EL (cell line): ENCODE measurements around the gene MMP28.

Experiments used
- DNase-seq: peaks from one replicate; pipeline ENCODE4 v3.0.0-alpha.2; 2016

MMP28 gene

GRCh38 chr17:35742496-35742895 is 52.9 kb downstream of the MMP28 start:
- DNase-seq = no peak

DNA sequence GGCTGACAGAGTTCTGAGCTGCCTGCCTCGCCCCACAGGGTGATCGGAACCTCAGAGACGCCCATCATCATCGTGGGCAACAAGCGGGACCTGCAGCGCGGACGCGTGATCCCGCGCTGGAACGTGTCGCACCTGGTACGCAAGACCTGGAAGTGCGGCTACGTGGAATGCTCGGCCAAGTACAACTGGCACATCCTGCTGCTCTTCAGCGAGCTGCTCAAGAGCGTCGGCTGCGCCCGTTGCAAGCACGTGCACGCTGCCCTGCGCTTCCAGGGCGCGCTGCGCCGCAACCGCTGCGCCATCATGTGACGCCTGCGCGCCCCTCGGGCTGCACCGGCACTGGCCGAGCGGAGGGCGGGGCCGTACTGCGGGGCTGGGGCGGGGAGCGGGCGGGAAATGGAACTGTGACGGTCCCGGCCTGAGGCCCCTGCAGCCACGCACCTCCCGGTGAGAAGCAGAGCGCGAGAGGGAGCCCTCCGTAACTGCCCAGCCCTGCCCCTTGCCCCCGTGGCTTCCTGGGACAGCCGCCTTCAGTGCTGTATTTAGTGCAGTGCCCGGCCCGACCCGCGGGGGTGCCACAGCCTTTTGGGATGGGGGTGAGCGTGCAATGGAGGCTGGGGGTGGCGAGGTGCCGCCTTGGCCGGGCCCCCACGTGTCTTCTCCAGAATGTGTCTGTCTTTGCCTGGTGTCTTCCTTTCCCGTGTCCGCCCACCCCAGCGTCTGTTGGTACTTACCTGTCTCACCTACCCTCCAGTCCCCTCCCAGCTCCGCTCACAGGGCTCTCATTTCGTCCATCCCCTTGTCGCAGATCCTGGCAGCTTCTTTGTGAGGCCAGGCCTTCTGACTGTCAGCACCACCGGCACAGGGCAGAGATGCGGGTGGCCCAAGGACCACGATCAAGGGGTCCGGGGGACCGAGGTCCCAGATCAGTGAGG is 54.2 kb downstream of the MMP28 start:
- no peak for DNase-seq

DNA sequence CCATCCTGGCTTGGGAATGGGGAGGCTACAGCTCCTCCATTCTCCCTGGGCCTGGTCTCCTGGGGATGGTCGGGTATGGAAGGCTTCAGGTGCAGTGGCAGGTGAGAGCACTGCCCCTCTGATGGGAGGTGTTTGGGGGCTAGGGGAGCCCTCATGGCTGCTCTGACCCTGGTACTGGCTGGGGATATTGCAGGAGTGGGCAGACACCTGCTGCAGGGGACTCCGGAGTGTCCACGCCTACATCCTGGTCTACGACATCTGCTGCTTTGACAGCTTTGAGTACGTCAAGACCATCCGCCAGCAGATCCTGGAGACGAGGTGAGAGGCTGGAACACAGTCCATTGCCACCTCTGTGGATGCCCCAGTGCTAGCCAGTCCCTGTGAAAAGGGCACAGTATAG is 55.2 kb downstream of the MMP28 start:
- no peak for DNase-seq

GRCh38 chr17:35738519-35739133 is 56.8 kb downstream of the MMP28 start:
- DNase-seq = no peak

DNA sequence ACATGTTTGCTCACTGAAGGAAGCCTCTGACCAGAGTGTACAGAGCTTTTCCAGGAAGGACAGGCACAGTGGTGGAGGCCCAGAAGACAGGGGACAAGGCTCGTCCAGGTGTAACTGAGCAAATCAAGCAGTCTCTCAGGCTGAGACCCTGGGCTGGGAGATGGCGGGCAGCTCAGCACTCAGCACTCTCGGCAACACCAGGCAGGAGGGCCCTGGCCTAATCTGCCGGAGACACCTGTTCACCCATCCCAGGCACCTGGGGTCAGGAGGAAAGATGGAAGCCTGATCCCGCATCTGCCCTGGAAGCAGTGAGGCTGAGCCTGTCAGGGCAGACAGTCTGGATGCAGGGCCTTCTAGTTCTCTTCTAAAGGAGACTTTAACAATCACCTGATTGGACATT is 59.2 kb downstream of the MMP28 start:
- no peak for DNase-seq

- no peak for DNase-seq
Measured at GRCh38 chr17:35735036-35735805, 60.2 kb downstream of the MMP28 start.

GRCh38 chr17:35734396-35734795 is 61.0 kb downstream of the MMP28 start:
- DNase-seq = no peak

- no peak for DNase-seq
Measured at GRCh38 chr17:35733366-35733765, 62.1 kb downstream of the MMP28 start.

- DNase-seq = no peak
Measured at GRCh38 chr17:35732806-35733136, 62.7 kb downstream of the MMP28 start.

DNA sequence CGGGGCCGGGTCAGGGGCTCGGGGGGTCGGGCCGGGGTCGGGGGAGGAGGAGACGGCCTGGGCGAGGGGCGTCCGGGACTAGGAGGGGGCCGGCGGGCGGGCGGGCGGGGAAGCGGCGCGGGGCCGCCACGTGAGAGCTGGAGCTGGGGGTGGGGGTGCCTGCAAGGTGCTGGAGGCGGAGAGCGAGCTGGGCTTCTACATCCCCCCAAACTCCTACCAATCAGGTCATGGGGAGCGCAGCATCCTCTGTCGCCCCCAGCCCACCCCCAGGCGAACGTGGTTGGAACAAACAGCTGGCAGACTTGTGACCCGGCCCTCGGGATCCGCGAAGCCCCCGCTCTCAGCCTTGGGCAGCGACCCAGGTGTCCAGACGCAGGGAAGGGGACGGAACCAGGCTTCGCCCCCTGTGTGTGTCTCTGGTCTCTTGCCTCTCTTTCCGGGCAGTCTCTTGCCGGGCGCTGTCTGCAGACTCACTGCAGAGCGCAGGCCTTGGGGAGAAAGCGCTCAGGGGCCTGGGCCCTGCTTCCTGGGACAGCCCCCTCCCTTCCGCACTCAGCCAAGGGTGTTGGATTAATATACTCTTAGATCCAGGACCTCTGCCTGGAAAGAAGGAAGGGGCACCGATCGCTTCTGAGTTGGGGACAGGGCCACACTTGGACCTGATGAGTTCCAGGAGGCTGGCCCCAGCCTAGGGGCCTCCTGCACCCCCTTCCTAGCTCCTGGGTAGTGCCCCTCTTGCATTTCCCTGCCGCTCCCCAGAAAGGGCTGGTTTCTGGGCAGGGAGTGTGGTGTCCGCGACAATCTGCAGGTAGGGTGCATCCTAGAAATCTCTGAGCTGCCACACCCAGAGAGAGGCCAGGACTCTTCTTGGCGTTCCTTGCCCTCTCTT is 63.3 kb downstream of the MMP28 start:
- DNase-seq = no peak

- peak; percentile 64 for DNase-seq
Measured at GRCh38 chr17:35731239-35731916, 64.1 kb downstream of the MMP28 start, which contains the start of gene RASL10B. Gene RASL10B, plus strand, starts transcription at chr17:35731639. Its CDS starts 3,546 bp downstream, at chr17:35735185.

DNA sequence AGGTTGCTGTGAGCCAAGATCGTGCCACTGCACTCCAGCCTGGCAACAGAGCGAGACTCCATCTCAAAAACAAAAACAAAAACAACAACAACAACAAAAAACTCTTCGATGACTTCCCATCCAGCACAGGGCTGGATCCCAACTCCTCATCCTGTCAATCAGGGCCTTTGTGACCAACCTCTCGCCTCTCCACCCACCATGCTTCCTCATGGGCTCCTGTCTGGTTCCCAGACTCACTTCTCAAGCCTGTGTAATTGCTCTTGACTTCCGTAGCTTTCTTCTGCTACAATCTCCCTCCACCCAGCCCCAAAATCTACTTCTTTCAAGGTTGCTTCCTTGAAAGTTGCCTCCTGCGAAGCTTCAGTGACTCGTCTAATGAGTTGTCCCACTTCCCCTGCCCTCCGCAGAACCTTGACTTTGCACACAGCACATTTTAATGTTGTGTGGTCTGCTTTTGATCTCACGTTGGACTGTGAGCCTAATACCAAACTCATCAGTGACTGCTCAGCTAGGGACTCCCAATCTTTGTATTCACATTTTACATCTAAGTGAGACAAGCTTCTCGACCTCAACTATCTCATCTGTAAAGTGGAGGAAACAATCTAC is 64.9 kb downstream of the MMP28 start:
- no peak for DNase-seq

DNA sequence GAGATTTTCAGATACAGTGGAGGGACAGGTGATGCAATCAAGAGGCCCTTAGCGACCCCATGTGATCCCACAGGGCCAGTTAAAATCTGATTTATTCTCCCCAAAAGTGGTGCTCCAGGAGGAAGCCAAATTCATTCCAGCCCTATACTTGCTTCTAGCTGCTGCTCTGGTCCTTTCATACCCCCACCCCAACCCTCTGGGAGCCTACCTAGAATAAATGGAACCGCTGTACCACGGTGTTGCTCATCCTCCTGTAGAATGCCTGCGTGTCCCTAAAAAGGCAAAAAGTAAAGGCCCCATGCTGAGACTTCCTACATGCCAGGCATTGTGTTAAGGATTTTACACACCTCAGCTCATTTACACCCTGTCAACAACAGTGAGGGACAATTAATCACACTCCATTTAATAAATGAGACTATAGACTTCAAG is 66.0 kb downstream of the MMP28 start:
- DNase-seq = no peak

- DNase-seq = no peak
Measured at GRCh38 chr17:35728551-35728950, 66.9 kb downstream of the MMP28 start.

DNA sequence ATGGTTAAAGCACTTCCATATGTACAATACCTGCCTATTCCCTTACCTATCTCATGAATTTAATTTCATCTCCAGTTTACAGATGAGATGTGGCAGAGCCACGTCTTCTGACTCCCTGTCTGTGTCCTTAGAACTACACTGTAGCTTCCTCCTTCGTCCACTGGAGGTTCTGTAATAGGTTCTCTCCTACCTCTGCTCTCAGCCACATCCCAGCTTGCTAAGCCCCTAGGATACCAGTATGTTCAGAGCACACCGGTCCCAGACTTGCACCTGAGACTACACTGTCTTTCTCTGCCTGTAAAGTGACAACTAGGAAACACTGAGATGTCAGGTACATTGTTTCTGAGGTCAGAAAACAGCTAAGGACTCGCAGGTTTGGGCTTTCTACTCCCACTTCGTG is 67.8 kb downstream of the MMP28 start:
- no peak for DNase-seq

- no peak for DNase-seq
Measured at GRCh38 chr17:35726953-35727460, 68.4 kb downstream of the MMP28 start.

DNA sequence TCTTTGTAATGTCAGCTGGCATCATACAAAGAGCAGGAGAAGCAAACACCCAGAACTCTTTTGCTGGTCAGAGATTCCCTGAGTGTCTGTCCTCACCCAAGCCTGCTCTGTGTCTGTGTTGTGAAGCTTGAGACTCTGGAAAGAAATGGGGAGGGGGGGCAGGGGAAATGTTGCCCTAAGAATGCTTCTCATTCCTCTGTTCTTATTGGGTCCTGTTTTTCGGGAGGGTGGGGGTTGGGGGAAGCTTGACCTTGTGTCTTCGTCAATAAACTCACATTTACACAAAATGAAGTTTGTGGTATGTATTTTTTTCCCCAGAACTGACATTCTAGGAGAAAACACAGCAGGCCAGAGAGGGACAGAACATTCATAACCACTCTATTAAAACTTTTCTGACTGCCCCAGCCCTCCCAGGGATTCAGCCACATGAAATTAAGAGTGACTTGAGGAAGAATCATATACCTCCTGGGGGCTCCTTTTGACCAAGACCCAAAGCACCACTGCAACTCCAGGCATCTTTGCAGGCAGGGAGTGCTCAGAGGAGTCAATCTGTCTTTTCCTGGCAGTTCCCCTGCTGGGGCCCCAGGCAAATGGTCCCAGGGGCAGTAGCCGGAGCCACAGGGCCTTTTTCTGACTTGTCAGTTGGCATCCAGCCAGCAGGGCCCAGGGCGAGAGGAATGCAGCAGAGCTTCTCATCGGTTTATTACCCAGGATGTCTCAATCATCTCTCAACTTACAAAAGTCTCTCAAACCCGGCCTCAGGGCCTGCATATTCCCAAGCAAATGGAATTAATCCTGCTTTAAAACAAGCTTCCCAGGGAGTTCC is 69.1 kb downstream of the MMP28 start:
- DNase-seq = peak; percentile 96

- no peak for DNase-seq
Measured at GRCh38 chr17:35725802-35726126, 69.7 kb downstream of the MMP28 start.

DNA sequence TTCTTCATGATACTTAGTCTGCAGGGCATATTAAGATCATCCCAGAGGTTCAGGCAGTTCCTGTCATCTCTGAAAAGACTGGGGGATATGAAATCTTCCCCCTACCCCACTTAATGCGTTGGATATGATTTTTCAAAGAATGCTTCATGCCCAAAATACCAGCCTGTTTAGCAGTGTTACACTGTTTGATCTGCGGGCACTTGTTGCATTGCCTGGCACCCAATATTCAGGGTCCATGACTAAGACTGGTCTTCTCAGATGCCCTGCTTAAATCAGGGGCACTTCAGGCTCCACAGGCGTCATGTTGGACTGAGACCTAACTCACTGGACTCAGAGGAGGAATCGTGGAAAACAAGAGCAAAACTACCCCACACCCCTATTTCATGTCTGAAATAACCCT is 70.4 kb downstream of the MMP28 start:
- no peak for DNase-seq

DNA sequence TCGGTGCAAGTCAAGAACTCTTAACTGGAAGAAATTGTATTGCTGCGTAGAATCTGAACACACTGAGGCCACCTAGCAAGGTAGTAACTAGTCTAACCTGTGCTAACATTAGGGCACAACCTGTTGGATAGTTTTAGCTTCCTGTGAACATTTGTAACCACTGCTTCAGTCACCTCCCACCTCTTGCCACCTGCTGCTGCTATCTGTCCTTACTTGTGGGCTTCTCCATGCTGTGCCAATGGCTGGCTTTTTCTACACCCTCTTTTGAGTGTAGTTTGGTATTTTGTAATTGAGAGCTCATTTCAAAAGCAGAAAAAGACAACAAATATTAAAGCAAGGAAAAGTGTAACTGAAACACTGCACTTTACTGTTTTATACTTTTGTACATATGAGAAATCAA is 71.7 kb downstream of the MMP28 start:
- no peak for DNase-seq

DNA sequence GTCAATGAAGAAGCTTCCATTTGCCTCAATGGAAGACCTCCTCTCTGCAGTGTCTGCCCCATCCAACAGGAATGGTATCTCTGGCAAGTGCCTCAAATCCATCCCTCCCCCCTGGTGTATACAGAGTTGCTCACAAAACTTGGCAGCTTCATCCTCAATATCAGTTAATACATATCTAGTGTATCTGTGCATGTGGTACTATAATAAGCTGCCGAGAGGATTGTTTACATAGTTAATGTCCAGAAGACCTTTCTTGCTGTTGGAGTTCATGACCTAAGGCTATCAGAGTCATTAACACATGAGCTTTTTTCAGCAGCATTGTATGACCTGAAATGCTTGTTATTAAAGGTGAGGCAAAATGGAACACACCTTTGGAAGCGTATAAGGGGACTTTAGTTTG is 78.0 kb downstream of the MMP28 start:
- DNase-seq = no peak
